ENCODE measurements around the gene ZNF791. TPM values are rescaled to one million over a fixed set of nuclear protein-coding genes. Genes with fewer than 3 reads are reported as not detected.
A peak's percentile ranks its signal among the peaks of the same experiment; 100 is the strongest.
"Not testable (repeated sequence)": the region's sequence is repeated elsewhere in the genome, so short reads cannot be mapped to it uniquely, and the experiment has no call there.

ZNF791 gene
- total RNA-seq, 1 experiment from 2014 or later: 26.0 TPM

DNA sequence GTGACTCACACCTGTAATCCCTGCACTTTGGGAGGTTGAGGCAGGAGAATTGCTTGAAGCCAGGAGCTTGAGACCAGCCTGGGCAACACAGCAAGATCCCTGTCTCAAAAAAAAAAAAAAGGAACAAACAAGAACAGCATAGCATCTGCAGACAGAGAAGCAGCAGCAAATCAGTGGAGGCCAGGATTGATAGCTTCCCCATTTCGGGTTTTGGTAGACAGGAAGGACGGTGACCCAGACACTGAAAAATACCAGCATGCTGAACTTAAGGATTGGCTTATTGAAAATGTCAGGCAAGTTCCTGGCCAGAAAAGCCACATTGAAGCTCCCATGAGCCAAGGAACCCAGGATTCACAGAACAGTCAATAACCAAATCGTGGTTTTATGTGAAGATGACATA is 3.1 kb upstream of the ZNF791 start:
- no peak overlapping the region for H3K4me3 ChIP-seq (ENCODE audit: low read depth, low read length, poor library complexity, severe bottlenecking)
- no peaks in the 10 kb centered on the region for H3K4me1 ChIP-seq (ENCODE audit: insufficient read depth, low read length, poor library complexity, severe bottlenecking)
- no peaks in the 10 kb centered on the region for H3K9me3 ChIP-seq (ENCODE audit: low read depth, low read length, poor library complexity, severe bottlenecking)
- BruUV-seq (replicated peaks): no TSS peak
- H3K36me3 ChIP-seq (ENCODE audit: insufficient read depth, low read length, poor library complexity, severe bottlenecking): peaks cover 8% of the 10 kb centered on the region
- H3K27me3 ChIP-seq (replicated peaks; ENCODE audit: insufficient read depth, low read depth, low read length, poor library complexity): no peaks in the 10 kb centered on the region
- intact Hi-C loops (cut with micrococcal nuclease; ENCODE audit: unreplicated experiment): no loop called here
- ChIA-PET CTCF (no interaction called here), POLR2A (ENCODE audit: low non-redundant PET) (no interaction called here)
- DNase-seq (ENCODE audit: low spot score): no peak
- H3K27ac ChIP-seq (ENCODE audit: low read depth, low read length, poor library complexity, severe bottlenecking): no peak overlapping the region
- no peak for TF ChIP-seq EZH2 (IDR thresholded peaks at IDR 0.05; ENCODE audit: borderline replicate concordance, low read depth, low read length, poor library complexity, severe bottlenecking)
- TF ChIP-seq, protein P1, sequence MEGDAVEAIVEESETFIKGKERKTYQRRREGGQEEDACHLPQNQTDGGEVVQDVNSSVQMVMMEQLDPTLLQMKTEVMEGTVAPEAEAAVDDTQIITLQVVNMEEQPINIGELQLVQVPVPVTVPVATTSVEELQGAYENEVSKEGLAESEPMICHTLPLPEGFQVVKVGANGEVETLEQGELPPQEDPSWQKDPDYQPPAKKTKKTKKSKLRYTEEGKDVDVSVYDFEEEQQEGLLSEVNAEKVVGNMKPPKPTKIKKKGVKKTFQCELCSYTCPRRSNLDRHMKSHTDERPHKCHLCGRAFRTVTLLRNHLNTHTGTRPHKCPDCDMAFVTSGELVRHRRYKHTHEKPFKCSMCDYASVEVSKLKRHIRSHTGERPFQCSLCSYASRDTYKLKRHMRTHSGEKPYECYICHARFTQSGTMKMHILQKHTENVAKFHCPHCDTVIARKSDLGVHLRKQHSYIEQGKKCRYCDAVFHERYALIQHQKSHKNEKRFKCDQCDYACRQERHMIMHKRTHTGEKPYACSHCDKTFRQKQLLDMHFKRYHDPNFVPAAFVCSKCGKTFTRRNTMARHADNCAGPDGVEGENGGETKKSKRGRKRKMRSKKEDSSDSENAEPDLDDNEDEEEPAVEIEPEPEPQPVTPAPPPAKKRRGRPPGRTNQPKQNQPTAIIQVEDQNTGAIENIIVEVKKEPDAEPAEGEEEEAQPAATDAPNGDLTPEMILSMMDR (conservative IDR thresholded peaks at IDR 0.05; ENCODE audit: low read depth, low read length): no peak

DNA sequence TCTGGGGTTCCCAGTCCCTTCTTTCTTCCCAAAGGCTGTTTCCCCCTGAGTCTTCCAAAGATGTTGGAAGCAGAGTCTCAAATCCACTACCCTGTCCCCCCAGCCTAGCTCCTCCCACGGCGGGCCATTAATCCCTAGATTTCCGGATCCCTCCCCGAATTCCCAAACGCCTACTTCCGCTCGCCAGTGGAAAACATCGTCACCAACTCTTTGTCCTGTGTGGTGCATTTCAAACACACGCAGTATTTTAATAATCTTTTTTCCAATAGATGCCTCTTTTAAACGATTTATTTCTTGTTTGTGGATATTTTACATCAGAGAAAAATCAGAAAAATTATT is 610 bp downstream of the ZNF791 start:
- ChIA-PET POLR2A (ENCODE audit: low non-redundant PET) (no interaction called here), CTCF (interaction anchor here (0.5 to 1.4 kb wide), 2 partner anchors 185 to 484 kb away, joined by 4 read pairs; no protein-coding TSS in a partner anchor)
- Histone ChIP-seq H3K4me3 (ENCODE audit: low read depth, low read length, poor library complexity, severe bottlenecking) (peak overlapping the region; percentile 93), H3K36me3 (ENCODE audit: insufficient read depth, low read length, poor library complexity, severe bottlenecking) (peaks cover 29% of the 10 kb centered on the region), H3K9me3 (ENCODE audit: low read depth, low read length, poor library complexity, severe bottlenecking) (no peaks in the 10 kb centered on the region), H3K27ac (ENCODE audit: low read depth, low read length, poor library complexity, severe bottlenecking) (peak overlapping the region; percentile 94), H3K4me1 (ENCODE audit: insufficient read depth, low read length, poor library complexity, severe bottlenecking) (no peaks in the 10 kb centered on the region), H3K27me3 (replicated peaks; ENCODE audit: insufficient read depth, low read depth, low read length, poor library complexity) (no peaks in the 10 kb centered on the region)
- TF ChIP-seq, protein P1 (conservative IDR thresholded peaks at IDR 0.05; ENCODE audit: low read depth, low read length): no peak
- no peak for TF ChIP-seq EZH2 (IDR thresholded peaks at IDR 0.05; ENCODE audit: borderline replicate concordance, low read depth, low read length, poor library complexity, severe bottlenecking)
- BruUV-seq (replicated peaks): no TSS peak
- intact Hi-C loops (cut with micrococcal nuclease; ENCODE audit: unreplicated experiment): no loop called here
- peak; percentile 86 for DNase-seq (ENCODE audit: low spot score)

DNA sequence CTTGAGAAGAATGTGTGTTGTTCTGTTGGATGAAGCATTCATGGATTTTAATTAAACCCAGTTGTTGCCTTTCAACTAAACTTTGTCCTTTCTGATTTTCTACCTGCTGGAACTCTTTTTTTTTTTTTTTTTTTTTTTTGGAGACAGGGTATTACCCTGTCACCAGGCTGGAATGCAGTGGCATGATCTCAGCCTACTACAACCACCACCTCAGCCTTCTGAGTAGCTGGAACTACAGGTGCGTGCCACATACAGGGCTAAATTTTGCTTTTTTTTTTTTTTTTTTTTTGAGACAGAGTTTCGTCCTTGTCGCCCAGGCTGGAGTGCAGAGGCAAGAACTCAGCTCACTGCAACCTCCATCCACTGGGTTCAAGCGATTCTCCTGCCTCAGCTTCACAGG is 6.9 kb downstream of the ZNF791 start:
- TF ChIP-seq, protein P1 (conservative IDR thresholded peaks at IDR 0.05; ENCODE audit: low read depth, low read length): no peak
- no peak for TF ChIP-seq EZH2 (IDR thresholded peaks at IDR 0.05; ENCODE audit: borderline replicate concordance, low read depth, low read length, poor library complexity, severe bottlenecking)
- DNase-seq (ENCODE audit: low spot score): no peak
- BruUV-seq (replicated peaks): no TSS peak
- POLR2A ChIA-PET (ENCODE audit: low non-redundant PET): no interaction called here
- Histone ChIP-seq H3K27me3 (replicated peaks; ENCODE audit: insufficient read depth, low read depth, low read length, poor library complexity) (no peaks in the 10 kb centered on the region), H3K36me3 (ENCODE audit: insufficient read depth, low read length, poor library complexity, severe bottlenecking) (peaks cover 32% of the 10 kb centered on the region), H3K27ac (ENCODE audit: low read depth, low read length, poor library complexity, severe bottlenecking) (no peak overlapping the region), H3K4me3 (ENCODE audit: low read depth, low read length, poor library complexity, severe bottlenecking) (no peak overlapping the region), H3K9me3 (ENCODE audit: low read depth, low read length, poor library complexity, severe bottlenecking) (peaks cover 5% of the 10 kb centered on the region), H3K4me1 (ENCODE audit: insufficient read depth, low read length, poor library complexity, severe bottlenecking) (no peaks in the 10 kb centered on the region)
- intact Hi-C loops (cut with micrococcal nuclease; ENCODE audit: unreplicated experiment): no loop called here
- CTCF ChIA-PET: no interaction called here

DNA sequence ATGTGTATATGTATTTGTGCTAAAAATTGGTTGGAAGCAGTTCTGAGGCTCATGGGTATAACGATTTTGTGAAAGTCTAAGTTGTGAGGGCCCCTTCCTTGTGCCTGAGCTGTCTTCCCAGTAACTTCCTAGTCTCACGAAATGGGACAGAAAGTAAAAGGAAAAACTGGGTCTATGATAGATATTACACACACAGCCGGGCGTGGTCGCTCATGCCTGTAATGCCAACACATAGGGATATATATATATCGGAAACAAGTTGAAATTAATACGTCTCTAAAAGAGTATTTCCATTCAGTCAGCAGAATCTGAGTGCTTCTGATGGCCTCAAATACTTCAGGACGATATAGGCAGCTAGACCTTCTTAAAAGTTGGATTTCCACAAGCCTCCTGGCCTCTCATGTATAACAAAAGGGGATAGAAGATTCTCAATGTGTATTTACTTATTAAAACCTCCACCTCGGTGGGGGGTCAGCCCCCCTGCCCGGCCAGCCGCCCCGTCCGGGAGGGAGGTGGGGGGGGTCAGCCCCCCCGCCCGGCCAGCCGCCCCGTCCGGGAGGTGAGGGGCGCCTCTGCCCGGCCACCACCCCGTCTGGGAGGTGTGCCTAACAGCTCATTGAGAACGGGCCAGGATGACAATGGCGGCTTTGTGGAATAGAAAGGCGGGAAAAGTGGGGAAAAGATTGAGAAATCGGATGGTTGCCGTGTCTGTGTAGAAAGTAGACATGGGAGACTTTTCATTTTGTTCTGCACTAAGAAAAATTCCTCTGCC is 10.7 kb downstream of the ZNF791 start:
- CTCF ChIA-PET; DNase-seq (ENCODE audit: low spot score); BruUV-seq (replicated peaks): not testable (repeated sequence)

More for the DNA sequence above, 10.7 kb downstream of the ZNF791 start:
- H3K27ac ChIP-seq (ENCODE audit: low read depth, low read length, poor library complexity, severe bottlenecking); H3K4me3 ChIP-seq (ENCODE audit: low read depth, low read length, poor library complexity, severe bottlenecking); intact Hi-C loops (cut with micrococcal nuclease; ENCODE audit: unreplicated experiment); H3K4me1 ChIP-seq (ENCODE audit: insufficient read depth, low read length, poor library complexity, severe bottlenecking); H3K9me3 ChIP-seq (ENCODE audit: low read depth, low read length, poor library complexity, severe bottlenecking); POLR2A ChIA-PET (ENCODE audit: low non-redundant PET); H3K27me3 ChIP-seq (replicated peaks; ENCODE audit: insufficient read depth, low read depth, low read length, poor library complexity): not testable (repeated sequence)
- peaks cover 41% of the 10 kb centered on the region for H3K36me3 ChIP-seq (ENCODE audit: insufficient read depth, low read length, poor library complexity, severe bottlenecking)

All from A673 (cell line).